ENCODE measurements around the gene BRD8.

BRD8 gene

GRCh38 chr5:138102454-138103318 lies 75.7 kb downstream of the BRD8 start:
- DNase-seq (ENCODE audit: low read depth in 3 of 3), result no peak

GRCh38 chr5:138096997-138097828 lies 81.2 kb downstream of the BRD8 start:
- no peak for DNase-seq (ENCODE audit: low read depth in 3 of 3)

- no peak for DNase-seq (ENCODE audit: low read depth in 3 of 3)
Measured at GRCh38 chr5:138096363-138096762, 82.1 kb downstream of the BRD8 start.

GRCh38 chr5:138095100-138095907 lies 83.1 kb downstream of the BRD8 start:
- no peak for DNase-seq (ENCODE audit: low read depth in 3 of 3)

GRCh38 chr5:138093036-138093435 lies 85.4 kb downstream of the BRD8 start:
- DNase-seq (ENCODE audit: low read depth in 3 of 3), result no peak

GRCh38 chr5:138092301-138092700 lies 86.1 kb downstream of the BRD8 start:
- DNase-seq (ENCODE audit: low read depth in 3 of 3), result no peak

- DNase-seq (ENCODE audit: low read depth in 3 of 3), result no peak
Measured at GRCh38 chr5:138091685-138092084, 86.7 kb downstream of the BRD8 start.
